GM21390 (cell line): ENCODE results near the gene PJA1.

Experiments
- ATAC-seq: cut with Tn5 transposase; IDR thresholded peaks from one replicate; pipeline ENCODE4 v1.9.1; 2021; ENCODE audit not compliant: unreplicated experiment

The PJA1 gene

DNA sequence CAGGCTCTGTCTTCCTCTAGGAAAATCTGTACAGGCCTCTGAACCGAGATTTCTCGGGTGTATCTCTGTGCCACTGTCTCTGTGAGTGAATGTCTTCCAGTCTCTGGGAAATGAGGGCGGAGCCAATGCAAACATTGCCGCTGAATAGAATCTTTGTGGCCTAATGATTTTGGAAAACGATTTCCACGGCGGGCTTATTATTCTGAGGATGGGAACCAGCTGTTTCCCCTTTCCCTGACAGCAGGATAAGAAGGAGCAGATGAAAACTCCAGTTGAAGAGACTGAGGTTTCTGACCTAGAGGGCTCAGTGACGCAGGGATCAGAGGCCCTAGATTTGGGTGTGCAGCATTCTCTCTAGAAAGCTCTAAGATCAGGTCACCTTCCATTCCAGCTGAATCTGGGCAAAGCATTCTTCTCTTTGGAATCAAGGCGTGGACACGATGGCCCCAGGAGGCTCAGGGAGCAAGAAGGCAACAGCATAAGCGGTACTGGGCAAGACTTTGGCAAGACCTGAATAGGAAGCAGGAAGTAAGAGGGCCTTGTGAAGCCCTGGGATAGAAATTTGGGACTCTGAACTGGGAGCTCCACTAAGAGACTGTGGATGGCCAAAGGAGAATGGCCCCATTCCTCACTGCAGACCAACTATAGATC lies 47.3 kb downstream of the PJA1 start:
- no peak for ATAC-seq

DNA sequence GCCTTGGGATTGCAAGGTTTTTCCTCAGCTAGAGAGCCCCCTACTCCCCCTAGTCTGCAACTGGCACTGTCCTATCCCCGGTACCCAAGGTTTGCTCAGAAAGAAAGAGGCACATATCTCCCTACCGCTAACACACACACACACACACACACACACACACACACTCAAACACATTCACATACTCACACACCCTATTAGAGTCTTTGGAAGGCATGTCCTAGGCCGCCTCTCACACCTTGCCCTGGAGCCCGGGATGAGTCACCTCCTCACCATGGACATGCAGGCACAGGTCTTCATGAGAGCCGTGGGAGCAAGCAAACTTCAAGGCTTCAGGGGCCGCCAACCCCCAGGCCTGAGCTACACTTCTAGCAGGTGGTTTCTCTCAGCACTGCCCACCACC lies 49.2 kb downstream of the PJA1 start:
- no peak for ATAC-seq

DNA sequence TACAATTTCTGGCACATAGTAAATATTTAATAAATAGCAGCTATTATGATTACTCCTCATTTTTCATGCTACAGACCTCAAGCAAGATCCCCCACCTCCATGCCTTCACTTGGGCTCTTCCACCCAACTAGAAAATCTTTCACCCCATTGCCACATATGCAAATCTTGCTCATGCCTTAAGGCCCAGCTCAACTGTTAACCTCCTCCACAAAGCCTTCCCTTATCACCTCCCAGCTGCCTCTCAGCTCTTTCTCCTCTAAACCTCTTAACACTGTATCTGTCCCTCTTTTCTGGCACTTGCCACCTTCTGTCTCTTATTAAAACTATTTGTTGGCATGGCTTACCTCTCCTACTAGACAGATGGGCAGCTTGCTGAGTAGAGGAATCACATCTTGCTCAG lies 51.5 kb downstream of the PJA1 start:
- no peak for ATAC-seq
